SJSA1 (cell line): ENCODE data around the gene HDAC1. TPM values are rescaled to one million over a fixed set of nuclear protein-coding genes. Genes with fewer than 3 reads are reported as not detected.

Source experiments
- DNase-seq, 2 experiments: peaks; one replicate each; pipeline ENCODE4 v3.0.0-alpha.2; 2015 to 2020; ENCODE audit warnings: low spot score in 2 of 2, low read depth in 1 of 2
- H3K27ac ChIP-seq: fragments of 250-450 bp; sonication (Bioruptor Pico); 2 replicates; pipeline ENCODE4 v1.5.1; 2020; ENCODE audit warnings: mild to moderate bottlenecking, moderate library complexity
- H3K27me3 ChIP-seq: fragments of 250-450 bp; sonication (Bioruptor Pico); replicated peaks from 2 replicates; pipeline ENCODE4 v1.5.1; 2020; ENCODE audit warnings: mild to moderate bottlenecking, moderate library complexity
- H3K36me3 ChIP-seq: fragments of 250-450 bp; sonication (Bioruptor Pico); 2 replicates; pipeline ENCODE4 v1.5.1; 2020; ENCODE audit warnings: mild to moderate bottlenecking
- H3K4me1 ChIP-seq: fragments of 250-450 bp; sonication (Bioruptor Pico); replicated peaks from 2 replicates; pipeline ENCODE4 v1.6.1; 2021; ENCODE audit warnings: mild to moderate bottlenecking
- H3K4me3 ChIP-seq: fragments of 250-450 bp; sonication (Bioruptor Pico); 2 replicates; pipeline ENCODE4 v1.5.1; 2020; ENCODE audit warnings: mild to moderate bottlenecking
- H3K9me3 ChIP-seq: fragments of 250-450 bp; sonication (Bioruptor Pico); replicated peaks from 2 replicates; pipeline ENCODE4 v1.5.1; 2020; ENCODE audit warnings: mild to moderate bottlenecking
- total RNA-seq: library from RNA; depleted of rRNA; stranded (reverse); fragments of >200 nt; shearing (Covaris generic); gene quantifications from 2 replicates; pipeline ENCODE4 v1.2.3, GENCODE V29; 2014

Gene HDAC1
- total RNA-seq, 1 experiment from 2014 or later, result 191 TPM

- Histone ChIP-seq H3K27ac (no peak overlapping the region), H3K27me3 (no peaks in the 10 kb centered on the region), H3K4me3 (no peak overlapping the region), H3K36me3 (peaks cover 94% of the 10 kb centered on the region), H3K9me3 (no peaks in the 10 kb centered on the region; the same call in 1 of the 2 replicates), H3K4me1 (peaks cover 8% of the 10 kb centered on the region)
- no peak for DNase-seq
Observed at GRCh38 chr1:32329931-32330466, 38.1 kb downstream of the HDAC1 start.

DNA sequence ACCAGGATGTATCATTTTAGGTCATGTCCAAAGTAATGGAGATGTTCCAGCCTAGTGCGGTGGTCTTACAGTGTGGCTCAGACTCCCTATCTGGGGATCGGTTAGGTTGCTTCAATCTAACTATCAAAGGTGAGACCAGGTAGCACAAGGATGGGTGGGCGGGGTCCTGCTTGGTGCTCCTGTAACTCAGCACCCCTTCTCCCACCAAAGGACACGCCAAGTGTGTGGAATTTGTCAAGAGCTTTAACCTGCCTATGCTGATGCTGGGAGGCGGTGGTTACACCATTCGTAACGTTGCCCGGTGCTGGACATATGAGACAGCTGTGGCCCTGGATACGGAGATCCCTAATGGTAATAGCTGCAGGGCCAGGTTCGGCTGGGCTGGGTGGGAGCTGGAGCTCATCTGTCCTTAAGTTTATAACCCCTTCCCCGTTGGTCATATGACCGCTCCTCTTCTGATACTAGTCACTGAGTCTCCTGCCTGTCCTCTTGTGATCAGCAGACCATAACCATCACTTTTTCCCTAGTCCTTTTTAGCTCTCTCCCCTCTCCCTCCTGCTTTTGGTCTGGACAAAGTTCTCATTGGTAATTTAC is 38.8 kb downstream of the HDAC1 start:
- H3K27ac ChIP-seq, result no peak overlapping the region
- no peaks in the 10 kb centered on the region for H3K27me3 ChIP-seq
- H3K36me3 ChIP-seq, result peaks cover 92% of the 10 kb centered on the region
- no peak for DNase-seq
- H3K4me3 ChIP-seq, result no peak overlapping the region
- H3K9me3 ChIP-seq, result no peaks in the 10 kb centered on the region; the same call in 1 of the 2 replicates
- peaks cover 9% of the 10 kb centered on the region for H3K4me1 ChIP-seq

GRCh38 chr1:32331549-32331948 is 39.7 kb downstream of the HDAC1 start:
- H3K36me3 ChIP-seq, result peaks cover 86% of the 10 kb centered on the region
- no peak overlapping the region for H3K27ac ChIP-seq
- H3K4me3 ChIP-seq, result no peak overlapping the region
- H3K27me3 ChIP-seq, result no peaks in the 10 kb centered on the region
- peaks cover 14% of the 10 kb centered on the region for H3K4me1 ChIP-seq
- H3K9me3 ChIP-seq, result no peaks in the 10 kb centered on the region; the same call in 1 of the 2 replicates
- no peak for DNase-seq

DNA sequence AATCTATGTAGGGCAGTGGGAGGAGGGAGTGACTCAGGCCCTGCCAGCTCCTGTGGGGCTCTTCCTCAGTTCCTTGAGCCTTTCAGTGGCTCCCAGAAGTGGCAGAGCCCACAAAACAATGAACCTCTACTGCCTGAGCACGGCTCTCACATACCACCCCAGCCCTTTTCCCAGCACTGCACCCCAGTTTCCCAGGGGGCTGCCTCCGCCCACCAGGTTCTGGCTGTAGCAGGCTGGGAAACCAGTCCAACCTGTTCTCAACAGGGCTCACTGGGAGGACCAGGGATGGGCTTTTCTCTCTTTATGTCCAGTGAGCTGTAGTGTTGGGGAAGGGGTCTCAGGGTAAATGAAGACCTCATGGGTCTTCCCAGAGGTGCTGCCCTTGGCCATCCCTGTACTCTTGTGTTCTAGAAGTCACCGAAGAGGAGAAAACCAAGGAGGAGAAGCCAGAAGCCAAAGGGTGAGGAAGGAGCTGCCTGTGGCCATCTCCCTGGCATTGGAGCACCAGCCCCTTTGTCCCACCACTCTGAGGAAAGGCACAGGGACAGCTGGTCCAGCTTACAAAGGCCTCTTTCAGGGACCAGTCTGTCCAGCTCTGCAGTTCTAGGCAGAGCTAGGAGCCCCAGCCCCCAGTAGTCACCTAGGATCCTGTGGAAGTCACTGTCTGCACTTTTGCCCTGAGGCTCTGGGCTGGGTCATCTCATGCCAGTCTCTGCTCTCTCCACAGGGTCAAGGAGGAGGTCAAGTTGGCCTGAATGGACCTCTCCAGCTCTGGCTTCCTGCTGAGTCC is 40.6 kb downstream of the HDAC1 start:
- Histone ChIP-seq H3K4me3 (no peak overlapping the region), H3K27ac (no peak overlapping the region), H3K36me3 (peaks cover 78% of the 10 kb centered on the region), H3K27me3 (no peaks in the 10 kb centered on the region), H3K9me3 (no peaks in the 10 kb centered on the region; the same call in 1 of the 2 replicates), H3K4me1 (peaks cover 20% of the 10 kb centered on the region)
- no peak for DNase-seq

GRCh38 chr1:32333251-32333963 is 41.5 kb downstream of the HDAC1 start:
- Histone ChIP-seq H3K36me3 (peaks cover 69% of the 10 kb centered on the region), H3K9me3 (no peaks in the 10 kb centered on the region; the same call in 1 of the 2 replicates), H3K27ac (no peak overlapping the region), H3K4me3 (no peak overlapping the region), H3K4me1 (peaks cover 29% of the 10 kb centered on the region), H3K27me3 (no peaks in the 10 kb centered on the region)
- DNase-seq, result no peak

DNA sequence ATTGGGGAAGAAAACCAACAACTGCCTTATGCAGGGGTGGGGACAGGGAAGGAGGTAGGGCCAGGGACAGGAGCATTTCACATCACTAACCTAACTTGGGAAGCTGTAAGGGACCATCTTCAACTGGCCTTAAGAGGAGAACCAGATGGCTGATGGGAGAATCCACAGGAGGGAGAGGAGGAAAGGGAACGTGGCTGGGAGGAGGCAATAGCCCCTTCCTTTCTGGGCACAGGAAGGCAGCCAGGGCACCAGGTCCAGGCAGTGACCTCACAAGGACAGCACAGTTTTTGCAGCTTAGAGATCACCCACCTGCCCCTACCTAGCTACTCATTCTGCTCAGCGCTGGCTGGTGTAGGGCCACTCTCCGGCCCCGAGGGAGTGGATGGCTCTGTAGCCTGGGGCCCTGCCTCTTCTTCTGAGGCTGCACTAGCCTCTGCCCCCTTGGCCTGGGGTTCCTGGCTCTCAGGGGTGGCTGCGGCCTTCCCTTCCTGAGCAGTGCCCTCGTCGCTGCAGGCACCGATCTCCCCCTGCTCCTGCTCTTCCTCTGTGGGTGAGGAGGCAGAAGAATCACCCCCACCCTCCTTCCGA is 42.5 kb downstream of the HDAC1 start:
- peaks cover 33% of the 10 kb centered on the region for H3K4me1 ChIP-seq
- DNase-seq, result no peak
- peaks cover 60% of the 10 kb centered on the region for H3K36me3 ChIP-seq
- H3K4me3 ChIP-seq, result peak overlapping the region; percentile 85
- no peak overlapping the region for H3K27ac ChIP-seq
- no peaks in the 10 kb centered on the region for H3K9me3 ChIP-seq
- H3K27me3 ChIP-seq, result no peaks in the 10 kb centered on the region

GRCh38 chr1:32334864-32335534 is 43.1 kb downstream of the HDAC1 start:
- H3K9me3 ChIP-seq, result no peaks in the 10 kb centered on the region
- H3K27me3 ChIP-seq, result no peaks in the 10 kb centered on the region
- no peak overlapping the region for H3K27ac ChIP-seq
- peaks cover 33% of the 10 kb centered on the region for H3K4me1 ChIP-seq
- H3K36me3 ChIP-seq, result peaks cover 53% of the 10 kb centered on the region
- peak; percentile 57 to 67 for DNase-seq
- H3K4me3 ChIP-seq, result peak overlapping the region; percentile 85

DNA sequence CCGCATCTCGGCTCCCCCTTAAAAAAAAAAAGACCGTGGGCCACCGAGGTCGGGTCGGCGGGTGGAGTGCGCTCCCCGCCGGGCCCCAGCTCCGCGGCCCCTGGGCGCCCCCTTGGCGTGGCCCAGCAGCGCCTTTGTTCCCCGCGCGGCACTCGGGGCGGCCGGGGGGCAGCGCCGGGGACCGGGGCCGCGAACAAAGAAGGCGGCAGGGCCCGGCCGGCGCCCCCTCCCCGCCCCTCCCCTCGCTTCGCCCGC is 43.6 kb downstream of the HDAC1 start:
- Histone ChIP-seq H3K4me1 (peaks cover 33% of the 10 kb centered on the region), H3K27ac (no peak overlapping the region), H3K36me3 (peaks cover 49% of the 10 kb centered on the region), H3K27me3 (no peaks in the 10 kb centered on the region), H3K4me3 (peak overlapping the region; percentile 85), H3K9me3 (no peaks in the 10 kb centered on the region)
- no peak for DNase-seq

- Histone ChIP-seq H3K4me1 (peaks cover 33% of the 10 kb centered on the region), H3K27me3 (no peaks in the 10 kb centered on the region), H3K36me3 (peaks cover 43% of the 10 kb centered on the region), H3K4me3 (peak within 1 kb of the TSS; percentile 85), H3K27ac (no peak within 1 kb of the TSS; the same call in 1 of the 2 replicates), H3K9me3 (no peaks in the 10 kb centered on the region)
- DNase-seq, result peak; percentile 69 to 75
Observed at GRCh38 chr1:32335790-32336590, 44.1 kb downstream of the HDAC1 start, which contains the start of gene MARCKSL1. Gene MARCKSL1 (minus strand): TSS chr1:32336233. CDS start chr1:32336033, 200 bp downstream.

- H3K4me3 ChIP-seq, result peak overlapping the region; percentile 85
- peaks cover 33% of the 10 kb centered on the region for H3K4me1 ChIP-seq
- peaks cover 39% of the 10 kb centered on the region for H3K36me3 ChIP-seq
- no peaks in the 10 kb centered on the region for H3K9me3 ChIP-seq
- no peaks in the 10 kb centered on the region for H3K27me3 ChIP-seq
- no peak overlapping the region for H3K27ac ChIP-seq
- DNase-seq, result no peak
Observed at GRCh38 chr1:32336591-32336932, 44.7 kb downstream of the HDAC1 start.

GRCh38 chr1:32336963-32337675 is 45.2 kb downstream of the HDAC1 start:
- peaks cover 33% of the 10 kb centered on the region for H3K36me3 ChIP-seq
- DNase-seq, result peak in 1 of 2 experiments; percentile 54
- no peak overlapping the region for H3K27ac ChIP-seq
- H3K4me3 ChIP-seq, result no peak overlapping the region
- peaks cover 33% of the 10 kb centered on the region for H3K4me1 ChIP-seq
- H3K27me3 ChIP-seq, result no peaks in the 10 kb centered on the region
- no peaks in the 10 kb centered on the region for H3K9me3 ChIP-seq
